ENCODE data around the gene UGT1A5. TPM values are rescaled to one million over a fixed set of nuclear protein-coding genes. Genes with fewer than 3 reads are reported as not detected.

The UGT1A5 gene
- total RNA-seq, 2 experiments from 2014 or later, result not detected

DNA sequence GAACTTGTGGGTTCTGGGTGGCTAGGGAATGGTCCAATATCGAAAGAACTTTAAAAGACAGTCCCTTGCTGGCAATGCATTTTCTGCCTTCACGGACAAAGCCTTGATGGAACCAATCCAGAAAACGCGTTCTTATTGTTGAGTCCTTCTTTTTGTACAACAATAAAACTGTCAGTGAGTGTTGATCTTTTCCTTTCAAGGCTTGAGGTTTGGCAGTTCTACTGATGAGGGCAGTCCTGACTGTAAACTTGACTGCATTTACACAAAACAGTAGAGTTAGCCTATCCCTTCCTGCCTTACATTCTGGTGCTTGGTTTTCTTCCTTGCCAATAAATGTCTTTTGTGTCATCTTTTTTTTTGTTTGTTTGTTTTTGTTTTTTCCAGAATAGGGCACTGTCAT, 33.5 kb upstream of the UGT1A5 start:
- ATAC-seq, result no peak

DNA sequence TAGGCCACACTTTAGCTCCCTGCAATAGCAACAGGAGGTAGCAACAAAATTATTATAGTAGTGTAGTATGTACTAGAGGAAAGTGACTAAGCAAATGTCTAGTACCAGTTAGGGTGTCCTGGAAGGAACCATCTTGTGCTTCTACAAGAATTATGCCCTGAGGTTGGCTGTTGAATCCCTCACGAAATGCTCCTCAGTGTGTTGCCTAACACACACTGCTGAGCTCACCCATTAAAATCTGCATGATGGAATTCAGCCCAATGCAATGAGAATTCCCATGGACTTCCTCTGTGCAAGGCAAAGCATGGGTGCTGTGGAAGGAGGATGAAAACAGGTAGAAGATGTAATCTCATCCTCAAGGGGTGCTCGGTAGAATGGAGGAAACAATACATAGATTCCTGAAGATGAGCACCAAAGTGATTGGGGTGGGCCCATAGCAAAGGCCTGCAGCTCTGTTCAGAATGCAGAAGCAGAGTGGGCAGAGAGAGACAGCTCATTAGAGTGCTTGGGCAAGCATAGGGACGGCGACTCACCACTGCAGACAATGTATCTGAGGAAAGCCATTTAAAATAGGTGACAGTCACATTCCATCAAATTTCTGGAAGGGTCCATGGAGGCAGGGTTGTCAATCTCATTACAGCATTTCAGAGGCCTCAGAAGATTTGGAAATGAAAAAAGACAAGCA, 32.2 kb upstream of the UGT1A5 start:
- H3K9me3 Mint-ChIP-seq, result no peaks in the 10 kb centered on the region
- ChIA-PET POLR2A (no interaction called here), CTCF (interaction anchor here (1.2 kb wide), 1 partner anchor 31 kb away, joined by 3 read pairs; no protein-coding TSS in a partner anchor)
- DNase-seq, result no peak
- H3K4me3 Mint-ChIP-seq, result no peak overlapping the region
- no peaks in the 10 kb centered on the region for H3K4me1 Mint-ChIP-seq (ENCODE audit: low read depth)
- TF ChIP-seq, protein P1, sequence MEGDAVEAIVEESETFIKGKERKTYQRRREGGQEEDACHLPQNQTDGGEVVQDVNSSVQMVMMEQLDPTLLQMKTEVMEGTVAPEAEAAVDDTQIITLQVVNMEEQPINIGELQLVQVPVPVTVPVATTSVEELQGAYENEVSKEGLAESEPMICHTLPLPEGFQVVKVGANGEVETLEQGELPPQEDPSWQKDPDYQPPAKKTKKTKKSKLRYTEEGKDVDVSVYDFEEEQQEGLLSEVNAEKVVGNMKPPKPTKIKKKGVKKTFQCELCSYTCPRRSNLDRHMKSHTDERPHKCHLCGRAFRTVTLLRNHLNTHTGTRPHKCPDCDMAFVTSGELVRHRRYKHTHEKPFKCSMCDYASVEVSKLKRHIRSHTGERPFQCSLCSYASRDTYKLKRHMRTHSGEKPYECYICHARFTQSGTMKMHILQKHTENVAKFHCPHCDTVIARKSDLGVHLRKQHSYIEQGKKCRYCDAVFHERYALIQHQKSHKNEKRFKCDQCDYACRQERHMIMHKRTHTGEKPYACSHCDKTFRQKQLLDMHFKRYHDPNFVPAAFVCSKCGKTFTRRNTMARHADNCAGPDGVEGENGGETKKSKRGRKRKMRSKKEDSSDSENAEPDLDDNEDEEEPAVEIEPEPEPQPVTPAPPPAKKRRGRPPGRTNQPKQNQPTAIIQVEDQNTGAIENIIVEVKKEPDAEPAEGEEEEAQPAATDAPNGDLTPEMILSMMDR (IDR thresholded peaks at IDR 0.05), result no peak
- intact Hi-C loops (cut with micrococcal nuclease), result no loop called here
- ATAC-seq, result no peak
- H3K27me3 Mint-ChIP-seq, result peaks cover 4% of the 10 kb centered on the region
- H3K27ac Mint-ChIP-seq, result no peak overlapping the region
- no peaks in the 10 kb centered on the region for H3K36me3 Mint-ChIP-seq (ENCODE audit: low read depth)

More for the DNA sequence above, 33.5 kb upstream of the UGT1A5 start:
- Mint-ChIP-seq H3K4me3 (no peak overlapping the region), H3K27ac (no peak overlapping the region), H3K9me3 (no peaks in the 10 kb centered on the region), H3K36me3 (ENCODE audit: low read depth) (no peaks in the 10 kb centered on the region), H3K4me1 (ENCODE audit: low read depth) (no peaks in the 10 kb centered on the region), H3K27me3 (peaks cover 4% of the 10 kb centered on the region)
- POLR2A ChIA-PET, result no interaction called here
- intact Hi-C loops (cut with micrococcal nuclease), result no loop called here
- TF ChIP-seq, protein P1 (IDR thresholded peaks at IDR 0.05), result no peak
- CTCF ChIA-PET, result no interaction called here
- DNase-seq, result no peak

DNA sequence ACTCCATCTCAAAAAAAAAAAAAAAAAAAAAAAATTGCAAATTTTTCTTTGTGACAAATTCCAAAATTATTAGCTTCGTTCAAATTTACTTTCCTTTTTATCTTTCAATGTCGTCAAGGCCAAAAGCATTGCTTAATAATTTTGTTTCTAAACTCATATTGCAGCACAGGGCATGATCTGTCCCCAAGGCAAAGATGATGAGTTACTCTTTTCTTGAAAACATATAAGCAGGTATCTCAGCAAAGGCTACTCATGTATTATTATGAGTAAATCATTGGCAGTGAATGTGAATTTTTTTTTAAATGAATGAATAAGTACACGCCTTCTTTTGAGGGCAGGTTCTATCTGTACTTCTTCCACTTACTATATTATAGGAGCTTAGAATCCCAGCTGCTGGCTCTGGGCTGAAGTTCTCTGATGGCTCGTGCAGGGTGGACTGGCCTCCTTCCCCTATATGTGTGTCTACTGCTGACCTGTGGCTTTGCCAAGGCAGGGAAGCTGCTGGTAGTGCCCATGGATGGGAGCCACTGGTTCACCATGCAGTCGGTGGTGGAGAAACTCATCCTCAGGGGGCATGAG, 31.1 kb upstream of the UGT1A5 start, which contains the start of gene UGT1A7:
UGT1A7 (plus strand) TSS at position 381 of the 579 bp plus-strand sequence; CDS start at position 418, 37 bp downstream.
- intact Hi-C loops (cut with micrococcal nuclease), result no loop called here
- H3K4me3 Mint-ChIP-seq, result no peak within 1 kb of the TSS
- H3K36me3 Mint-ChIP-seq (ENCODE audit: low read depth), result no peaks in the 10 kb centered on the region
- H3K4me1 Mint-ChIP-seq (ENCODE audit: low read depth), result no peaks in the 10 kb centered on the region
- POLR2A ChIA-PET, result no interaction called here
- DNase-seq (no peak), ATAC-seq (no peak)
- TF ChIP-seq, protein P1 (IDR thresholded peaks at IDR 0.05), result no peak
- H3K27me3 Mint-ChIP-seq, result peaks cover 4% of the 10 kb centered on the region
- H3K9me3 Mint-ChIP-seq, result no peaks in the 10 kb centered on the region
- CTCF ChIA-PET, result no interaction called here
- no peak within 1 kb of the TSS for H3K27ac Mint-ChIP-seq

DNA sequence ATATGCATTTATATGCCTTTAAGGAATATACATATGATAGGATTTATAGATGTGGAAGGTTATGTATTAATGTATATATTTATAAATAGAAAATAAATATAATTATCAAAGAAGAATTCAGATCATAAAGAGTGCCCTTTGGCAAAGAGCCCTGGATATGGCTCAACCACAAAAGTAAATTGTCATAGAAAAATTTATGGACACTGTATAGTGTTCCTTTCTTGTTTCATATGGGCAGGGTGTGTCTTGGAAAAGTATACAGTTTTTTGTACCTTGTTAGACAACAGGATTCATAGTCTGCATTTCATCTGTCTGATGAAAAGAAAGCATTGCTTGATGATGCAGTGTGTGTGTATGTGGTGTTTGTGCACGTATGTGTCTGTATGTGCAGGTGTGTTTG, 28.1 kb upstream of the UGT1A5 start:
- Mint-ChIP-seq H3K27me3 (peaks cover 1% of the 10 kb centered on the region), H3K27ac (no peak overlapping the region), H3K4me3 (no peak overlapping the region), H3K36me3 (ENCODE audit: low read depth) (no peaks in the 10 kb centered on the region), H3K9me3 (no peaks in the 10 kb centered on the region), H3K4me1 (ENCODE audit: low read depth) (no peaks in the 10 kb centered on the region)
- ATAC-seq (no peak), DNase-seq (no peak)
- POLR2A ChIA-PET, result no interaction called here
- CTCF ChIA-PET, result no interaction called here
- intact Hi-C loops (cut with micrococcal nuclease), result no loop called here
- TF ChIP-seq, protein P1 (IDR thresholded peaks at IDR 0.05), result no peak

DNA sequence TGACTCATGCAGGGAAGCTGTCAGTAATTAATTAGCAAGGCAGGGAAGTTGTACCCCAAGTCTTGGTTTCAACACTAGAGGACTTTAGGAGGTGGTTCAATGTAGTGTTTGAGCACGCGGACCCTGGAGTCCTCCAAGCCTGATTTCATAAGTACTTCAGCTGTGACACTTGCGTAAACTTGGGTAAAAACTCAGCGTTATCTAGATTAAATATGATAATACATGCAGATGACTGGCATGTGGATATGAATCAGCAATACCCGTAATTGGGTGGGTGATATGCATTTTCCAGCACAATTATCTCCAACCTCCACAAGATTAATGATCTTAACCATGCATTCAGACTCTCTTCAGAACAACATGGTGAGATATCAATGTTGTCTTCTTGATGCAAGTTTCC, 25.8 kb upstream of the UGT1A5 start:
- H3K4me3 Mint-ChIP-seq, result no peak overlapping the region
- intact Hi-C loops (cut with micrococcal nuclease), result no loop called here
- H3K9me3 Mint-ChIP-seq, result no peaks in the 10 kb centered on the region
- no peaks in the 10 kb centered on the region for H3K4me1 Mint-ChIP-seq (ENCODE audit: low read depth)
- ChIA-PET POLR2A (no interaction called here), CTCF (no interaction called here)
- TF ChIP-seq, protein P1 (IDR thresholded peaks at IDR 0.05), result no peak
- no peaks in the 10 kb centered on the region for H3K36me3 Mint-ChIP-seq (ENCODE audit: low read depth)
- ATAC-seq, result no peak
- H3K27me3 Mint-ChIP-seq, result no peaks in the 10 kb centered on the region
- H3K27ac Mint-ChIP-seq, result no peak overlapping the region
- no peak for DNase-seq

Data from activated CD8-positive, alpha-beta T cell treated with anti-CD3 and anti-CD28 coated beads for 36 hours (primary cell).